ENCODE results near the gene CDKAL1.

Gene CDKAL1

DNA sequence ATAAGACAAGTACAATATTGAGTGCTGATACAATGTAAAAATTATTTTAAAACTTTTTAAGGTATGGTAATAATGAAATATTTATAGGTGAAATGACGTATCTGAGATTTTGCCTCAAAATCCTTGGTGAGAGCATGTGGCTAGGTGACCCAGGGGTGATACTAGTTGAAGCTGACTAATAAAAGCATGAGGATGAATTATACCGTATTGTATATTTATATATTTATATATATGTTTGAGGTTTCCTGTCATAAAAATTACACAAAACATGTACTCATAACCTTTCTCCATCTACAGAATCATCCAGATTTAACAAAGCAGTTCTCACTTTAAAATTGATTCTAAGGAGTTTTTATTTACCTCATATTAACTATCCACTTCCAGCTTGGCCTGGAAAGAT, 358.1 kb downstream of the CDKAL1 start:
- no peak overlapping the region for H3K27ac ChIP-seq
- TF ChIP-seq, protein P1, sequence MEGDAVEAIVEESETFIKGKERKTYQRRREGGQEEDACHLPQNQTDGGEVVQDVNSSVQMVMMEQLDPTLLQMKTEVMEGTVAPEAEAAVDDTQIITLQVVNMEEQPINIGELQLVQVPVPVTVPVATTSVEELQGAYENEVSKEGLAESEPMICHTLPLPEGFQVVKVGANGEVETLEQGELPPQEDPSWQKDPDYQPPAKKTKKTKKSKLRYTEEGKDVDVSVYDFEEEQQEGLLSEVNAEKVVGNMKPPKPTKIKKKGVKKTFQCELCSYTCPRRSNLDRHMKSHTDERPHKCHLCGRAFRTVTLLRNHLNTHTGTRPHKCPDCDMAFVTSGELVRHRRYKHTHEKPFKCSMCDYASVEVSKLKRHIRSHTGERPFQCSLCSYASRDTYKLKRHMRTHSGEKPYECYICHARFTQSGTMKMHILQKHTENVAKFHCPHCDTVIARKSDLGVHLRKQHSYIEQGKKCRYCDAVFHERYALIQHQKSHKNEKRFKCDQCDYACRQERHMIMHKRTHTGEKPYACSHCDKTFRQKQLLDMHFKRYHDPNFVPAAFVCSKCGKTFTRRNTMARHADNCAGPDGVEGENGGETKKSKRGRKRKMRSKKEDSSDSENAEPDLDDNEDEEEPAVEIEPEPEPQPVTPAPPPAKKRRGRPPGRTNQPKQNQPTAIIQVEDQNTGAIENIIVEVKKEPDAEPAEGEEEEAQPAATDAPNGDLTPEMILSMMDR (conservative IDR thresholded peaks at IDR 0.05), result no peak

DNA sequence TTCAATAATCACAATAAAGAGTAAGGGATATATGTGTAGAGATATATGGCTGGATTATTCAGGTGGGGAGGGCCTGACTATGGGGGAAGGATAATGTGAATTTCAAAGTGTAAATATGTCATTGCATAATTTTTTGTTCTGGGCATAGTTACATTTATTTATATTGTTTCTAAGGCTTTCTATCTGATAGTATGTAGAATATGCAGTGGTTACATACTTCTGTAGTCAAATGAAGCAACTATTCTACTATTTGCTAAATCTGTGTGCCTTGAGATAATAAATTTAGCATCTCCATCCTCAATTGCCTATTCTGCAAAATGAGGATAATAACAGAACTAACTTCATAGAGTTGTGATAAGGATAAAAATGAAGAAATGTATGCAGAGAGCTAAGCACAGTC, 359.2 kb downstream of the CDKAL1 start:
- TF ChIP-seq, protein P1 (conservative IDR thresholded peaks at IDR 0.05), result no peak
- H3K27ac ChIP-seq, result no peak overlapping the region

DNA sequence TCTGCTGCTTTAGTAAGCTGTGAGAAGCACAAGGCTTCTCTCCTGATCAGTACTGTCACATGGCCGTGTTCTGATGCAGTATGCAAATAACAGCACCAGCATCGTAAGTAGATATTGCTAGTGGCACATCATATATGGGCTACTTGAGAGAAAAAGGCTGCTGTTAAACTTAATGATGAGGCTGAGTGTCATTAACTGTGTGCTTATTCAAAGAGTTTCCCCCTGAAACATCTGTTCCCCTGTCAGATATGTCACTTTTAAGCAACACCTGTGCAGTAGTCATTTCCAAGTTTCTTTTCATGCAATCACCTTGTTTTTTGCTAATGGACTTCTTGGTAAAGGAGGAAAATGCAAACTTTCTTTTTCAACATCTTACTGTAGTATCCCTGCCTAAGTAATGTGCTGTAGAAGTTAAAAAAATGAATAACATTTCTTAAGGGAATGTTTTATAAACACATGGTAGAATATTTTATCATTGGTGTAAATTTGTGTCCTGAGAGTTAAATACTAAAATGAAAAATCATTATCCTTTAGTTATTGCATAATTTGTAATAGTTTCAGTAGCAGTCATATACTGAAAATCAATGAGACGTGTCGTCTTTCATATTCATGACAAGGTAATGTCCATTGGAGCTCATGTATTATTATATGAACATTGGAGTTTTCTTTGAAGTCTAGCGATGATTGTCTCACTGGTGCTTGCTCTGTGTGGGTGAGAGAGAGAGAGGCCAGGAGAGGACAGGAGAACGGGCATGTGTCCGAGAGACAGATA, 366.3 kb downstream of the CDKAL1 start:
- TF ChIP-seq, protein P1 (conservative IDR thresholded peaks at IDR 0.05), result no peak
- H3K27ac ChIP-seq, result no peak overlapping the region

DNA sequence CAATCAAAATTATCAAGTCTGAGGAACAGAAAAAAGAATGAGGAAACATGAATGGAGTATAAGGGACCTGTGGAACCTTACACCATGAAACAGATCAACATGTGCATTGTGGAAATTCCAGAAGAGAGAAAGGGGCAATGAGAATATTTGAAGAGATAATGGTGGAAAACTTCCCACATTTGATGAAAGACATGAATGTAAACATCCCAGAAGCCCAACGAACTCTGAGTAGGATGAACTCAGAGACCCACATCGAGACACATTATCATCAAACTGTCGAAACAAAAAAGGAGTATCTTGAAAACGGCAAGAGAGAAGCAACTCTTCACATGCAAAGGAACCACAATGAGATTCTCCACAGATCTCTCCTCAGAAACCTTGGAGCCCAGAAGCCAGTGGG, 371.1 kb downstream of the CDKAL1 start:
- TF ChIP-seq, protein P1 (conservative IDR thresholded peaks at IDR 0.05), result no peak
- H3K27ac ChIP-seq, result no peak overlapping the region

DNA sequence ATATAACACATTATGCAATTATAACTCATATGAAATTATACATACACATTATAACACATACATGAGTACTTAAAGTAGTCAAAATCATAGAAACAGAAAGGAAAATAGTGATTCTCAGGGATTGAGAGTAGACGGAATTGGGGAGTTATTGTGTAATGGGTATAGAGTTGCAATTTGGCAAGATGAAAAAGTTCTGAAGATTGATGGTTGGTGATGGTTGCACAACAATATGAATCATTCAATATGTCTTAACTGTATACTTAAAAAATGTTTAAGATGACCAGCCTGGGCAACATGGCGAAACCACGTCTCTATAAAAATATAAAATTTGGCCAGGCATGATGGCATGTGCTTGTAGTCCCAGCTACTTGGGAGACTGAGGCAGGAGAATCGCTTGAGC, 372.7 kb downstream of the CDKAL1 start:
- H3K27ac ChIP-seq, result no peak overlapping the region
- TF ChIP-seq, protein P1 (conservative IDR thresholded peaks at IDR 0.05), result no peak

DNA sequence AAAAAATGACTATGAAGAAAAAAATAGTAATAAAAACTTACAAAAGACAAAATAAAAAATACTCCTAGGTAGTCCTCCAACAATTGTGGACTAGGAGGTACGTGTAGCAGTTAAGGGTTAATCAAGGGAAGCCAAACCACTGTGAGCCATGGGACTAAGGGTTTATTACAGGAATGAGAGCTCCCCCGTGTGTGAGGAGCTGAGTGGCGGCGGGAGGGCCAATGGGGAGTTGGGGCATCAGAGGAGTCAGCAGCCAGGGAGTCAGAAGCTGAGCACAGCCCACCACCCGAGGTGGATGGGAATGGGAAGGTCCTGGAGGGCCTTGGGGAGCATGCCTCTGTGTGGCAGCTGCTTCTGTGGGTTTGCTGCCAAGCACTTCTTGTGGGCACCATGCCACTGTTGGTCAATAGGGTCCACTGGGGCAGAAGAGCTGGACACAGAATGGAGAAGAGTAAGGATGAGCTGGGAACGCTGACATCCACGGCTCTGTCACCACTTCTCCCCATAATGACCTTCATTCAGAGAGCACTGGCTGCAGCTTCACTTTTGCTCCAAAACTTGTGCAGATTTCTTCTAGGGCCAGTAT, 373.3 kb downstream of the CDKAL1 start:
- TF ChIP-seq, protein P1 (conservative IDR thresholded peaks at IDR 0.05), result no peak

DNA sequence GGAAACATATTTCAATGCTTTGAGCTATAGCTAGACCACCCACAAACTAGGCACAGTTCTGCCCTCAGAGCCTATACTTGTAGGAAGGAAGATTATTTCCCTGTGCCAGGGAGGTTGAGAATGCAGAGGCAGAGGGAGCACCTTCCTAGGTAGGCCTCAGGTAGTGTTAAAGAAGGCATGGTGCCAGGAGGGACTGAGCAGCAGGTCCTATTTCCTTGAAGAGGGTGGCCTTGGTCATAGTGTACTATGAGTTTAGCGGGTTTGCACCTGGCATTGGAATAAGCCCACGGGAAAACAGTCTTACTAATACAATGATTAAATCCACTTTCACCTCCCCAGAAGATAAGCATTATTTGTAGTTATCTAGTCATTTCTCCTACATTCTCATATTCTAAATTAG, 375.4 kb downstream of the CDKAL1 start:
- H3K27ac ChIP-seq, result no peak overlapping the region
- TF ChIP-seq, protein P1 (conservative IDR thresholded peaks at IDR 0.05), result no peak

More for the DNA sequence above, 373.3 kb downstream of the CDKAL1 start:
- H3K27ac ChIP-seq, result no peak overlapping the region
